ENCODE results near the gene PCDH9. TPM values are rescaled to one million over a fixed set of nuclear protein-coding genes. Genes with fewer than 3 reads are reported as not detected.

The PCDH9 gene
- total RNA-seq, 1 experiment from 2014 or later, result 5.8 TPM

GRCh38 chr13:66339214-66339613 lies 890.9 kb downstream of the PCDH9 start:
- POLR2A ChIA-PET (ENCODE audit: low non-redundant PET), result no interaction called here
- intact Hi-C loops (cut with micrococcal nuclease; ENCODE audit: unreplicated experiment), result no loop called here
- Histone ChIP-seq H3K36me3 (ENCODE audit: insufficient read depth, low read length, poor library complexity, severe bottlenecking) (no peaks in the 10 kb centered on the region), H3K4me3 (ENCODE audit: low read depth, low read length, poor library complexity, severe bottlenecking) (no peak overlapping the region), H3K27me3 (replicated peaks; ENCODE audit: insufficient read depth, low read depth, low read length, poor library complexity) (no peaks in the 10 kb centered on the region), H3K27ac (ENCODE audit: low read depth, low read length, poor library complexity, severe bottlenecking) (no peak overlapping the region), H3K9me3 (ENCODE audit: low read depth, low read length, poor library complexity, severe bottlenecking) (no peaks in the 10 kb centered on the region), H3K4me1 (ENCODE audit: insufficient read depth, low read length, poor library complexity, severe bottlenecking) (no peaks in the 10 kb centered on the region)
- BruUV-seq (replicated peaks), result no TSS peak
- CTCF ChIA-PET, result no interaction called here
- DNase-seq (ENCODE audit: low spot score), result no peak
- TF ChIP-seq EZH2 (IDR thresholded peaks at IDR 0.05; ENCODE audit: borderline replicate concordance, low read depth, low read length, poor library complexity, severe bottlenecking) (no peak), CTCF (conservative IDR thresholded peaks at IDR 0.05; ENCODE audit: low read depth, low read length) (no peak)

DNA sequence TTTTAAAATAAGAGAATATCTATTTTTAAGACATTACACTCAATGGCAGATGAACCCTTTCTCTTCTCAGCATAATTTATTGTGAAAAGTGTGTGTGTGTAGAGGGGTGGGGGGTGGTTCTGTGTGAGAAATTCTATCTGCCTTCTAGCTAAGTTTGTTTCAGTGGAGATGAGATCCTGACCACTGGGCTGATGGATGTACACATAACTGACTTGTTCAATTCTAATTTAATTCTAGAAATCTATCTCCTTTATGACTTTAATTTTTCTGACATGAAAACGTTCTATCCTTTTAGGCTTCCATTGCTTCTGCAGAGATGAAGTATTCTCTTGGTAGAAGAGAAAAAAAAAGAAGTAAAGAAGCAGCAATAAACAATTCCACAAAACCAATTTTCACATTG lies 891.6 kb downstream of the PCDH9 start:
- Histone ChIP-seq H3K9me3 (ENCODE audit: low read depth, low read length, poor library complexity, severe bottlenecking) (no peaks in the 10 kb centered on the region), H3K36me3 (ENCODE audit: insufficient read depth, low read length, poor library complexity, severe bottlenecking) (no peaks in the 10 kb centered on the region), H3K4me1 (ENCODE audit: insufficient read depth, low read length, poor library complexity, severe bottlenecking) (no peaks in the 10 kb centered on the region), H3K27me3 (replicated peaks; ENCODE audit: insufficient read depth, low read depth, low read length, poor library complexity) (no peaks in the 10 kb centered on the region), H3K4me3 (ENCODE audit: low read depth, low read length, poor library complexity, severe bottlenecking) (no peak overlapping the region), H3K27ac (ENCODE audit: low read depth, low read length, poor library complexity, severe bottlenecking) (no peak overlapping the region)
- DNase-seq (ENCODE audit: low spot score), result no peak
- no TSS peak for BruUV-seq (replicated peaks)
- TF ChIP-seq EZH2 (IDR thresholded peaks at IDR 0.05; ENCODE audit: borderline replicate concordance, low read depth, low read length, poor library complexity, severe bottlenecking), result no peak
- no peak for TF ChIP-seq CTCF (conservative IDR thresholded peaks at IDR 0.05; ENCODE audit: low read depth, low read length)
- intact Hi-C loops (cut with micrococcal nuclease; ENCODE audit: unreplicated experiment), result no loop called here
- ChIA-PET CTCF (no interaction called here), POLR2A (ENCODE audit: low non-redundant PET) (no interaction called here)

DNA sequence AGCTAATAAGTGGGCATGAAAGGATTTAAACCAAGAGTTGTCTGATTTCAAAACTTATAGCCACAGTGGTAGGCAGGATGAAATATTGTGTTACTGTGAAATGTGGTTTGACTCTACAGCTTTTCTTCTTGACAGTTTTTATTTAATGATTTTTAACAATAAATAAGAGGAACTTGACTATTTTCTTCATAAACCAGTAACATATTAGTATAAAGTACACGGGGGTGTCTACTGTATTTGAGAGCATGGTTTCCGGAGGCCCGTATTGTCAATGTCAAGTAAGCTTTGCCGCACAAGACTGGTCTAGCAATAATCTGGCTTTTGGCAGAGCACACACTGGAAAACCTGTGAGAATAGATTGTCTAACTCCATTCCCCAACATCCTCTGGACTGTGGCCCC lies 894.5 kb downstream of the PCDH9 start:
- POLR2A ChIA-PET (ENCODE audit: low non-redundant PET), result no interaction called here
- DNase-seq (ENCODE audit: low spot score), result no peak
- no peaks in the 10 kb centered on the region for H3K36me3 ChIP-seq (ENCODE audit: insufficient read depth, low read length, poor library complexity, severe bottlenecking)
- no peaks in the 10 kb centered on the region for H3K27me3 ChIP-seq (replicated peaks; ENCODE audit: insufficient read depth, low read depth, low read length, poor library complexity)
- no TSS peak for BruUV-seq (replicated peaks)
- H3K9me3 ChIP-seq (ENCODE audit: low read depth, low read length, poor library complexity, severe bottlenecking), result no peaks in the 10 kb centered on the region
- no peak for TF ChIP-seq CTCF (conservative IDR thresholded peaks at IDR 0.05; ENCODE audit: low read depth, low read length)
- TF ChIP-seq EZH2 (IDR thresholded peaks at IDR 0.05; ENCODE audit: borderline replicate concordance, low read depth, low read length, poor library complexity, severe bottlenecking), result no peak
- no peaks in the 10 kb centered on the region for H3K4me1 ChIP-seq (ENCODE audit: insufficient read depth, low read length, poor library complexity, severe bottlenecking)
- CTCF ChIA-PET, result no interaction called here
- H3K27ac ChIP-seq (ENCODE audit: low read depth, low read length, poor library complexity, severe bottlenecking), result no peak overlapping the region
- intact Hi-C loops (cut with micrococcal nuclease; ENCODE audit: unreplicated experiment), result no loop called here
- no peak overlapping the region for H3K4me3 ChIP-seq (ENCODE audit: low read depth, low read length, poor library complexity, severe bottlenecking)

Measured in A673 (cell line).